Kidney (tissue), 14 donors: ENCODE measurements around the gene XCL1. TPM values are rescaled to one million over a fixed set of nuclear protein-coding genes. Genes with fewer than 3 reads are reported as not detected.
A peak's percentile ranks its signal among the peaks of the same experiment; 100 is the strongest.

Source experiments
- DNase-seq, 5 donors: peaks; one replicate each; pipeline ENCODE4 v3.0.0-alpha.2; 2013 to 2020
- FAIRE-seq: peaks from 2 replicates; lab custom pipeline; 2012; peaks lifted over from hg19 to GRCh38; lab: Jason Lieb, UNC
- H3K27ac ChIP-seq, 2 donors: one replicate each; pipeline ENCODE4 v1.7.0; 2013; ENCODE audit warnings: low read depth in 2 of 2, low read length in 2 of 2, inconsistent platforms in 1 of 2
- H3K27me3 ChIP-seq: one replicate; pipeline ENCODE4 v1.7.1; 2013; ENCODE audit warnings: low read length, inconsistent platforms; ENCODE audit not compliant: control insufficient read depth, insufficient read depth
- H3K36me3 ChIP-seq, 3 donors: one replicate each; pipeline versions ENCODE4 v1.7.0 to v1.7.1; 2013; ENCODE audit warnings: low read length in 3 of 3, control low read depth in 1 of 3, inconsistent platforms in 1 of 3; ENCODE audit not compliant: insufficient read depth in 3 of 3, control insufficient read depth in 2 of 3
- H3K4me1 ChIP-seq, 3 donors: one replicate each; pipeline versions ENCODE4 v1.7.0 to v1.7.1; 2013; ENCODE audit warnings: low read length in 3 of 3, inconsistent platforms in 1 of 3, low read depth in 1 of 3; ENCODE audit not compliant: control insufficient read depth in 2 of 3, insufficient read depth in 2 of 3
- H3K4me3 ChIP-seq, 3 donors: one replicate each; pipeline versions ENCODE4 v1.7.0 to v1.8.1; 2013; ENCODE audit warnings: low read length in 3 of 3, control low read depth in 1 of 3, inconsistent platforms in 1 of 3
- H3K9ac ChIP-seq, 3 donors: one replicate each; pipeline versions ENCODE4 v1.7.0 to v1.7.1; 2013; ENCODE audit warnings: low read length in 3 of 3, control low read depth in 1 of 3, inconsistent platforms in 1 of 3
- H3K9me3 ChIP-seq, 3 donors: one replicate each; pipeline versions ENCODE4 v1.7.0 to v1.7.1; 2013; ENCODE audit warnings: low read length in 3 of 3, control low read depth in 1 of 3, inconsistent platforms in 1 of 3; ENCODE audit not compliant: control insufficient read depth in 2 of 3, insufficient read depth in 1 of 3
- CTCF ChIP-seq: IDR thresholded peaks from 3 replicates; pipeline ENCODE4 v1.5.1; 2012; ENCODE audit warnings: mild to moderate bottlenecking, moderate library complexity, borderline replicate concordance; ENCODE audit not compliant: insufficient read depth; ENCODE audit errors: extremely low read depth
- intact Hi-C: fragments of 100-400 bp; cut with DNase I; formaldehyde crosslinking; loops from one replicate; pipeline ENCODE4 v1.11.1; 2022
- polyA plus RNA-seq: library from polyadenylated mRNA; stranded (reverse); fragments of 350-450 nt; fragmentation: Illumina TruSeq; extraction: RNeasy Lipid Tissue Mini Kit (QIAGEN cat#74804); gene quantifications from one replicate; pipeline ENCODE4 v1.2.3, GENCODE V29; 2014; ENCODE audit warnings: low read depth, low replicate concordance; ENCODE audit not compliant: insufficient read depth
- total RNA-seq: library from RNA; stranded (reverse); fragmentation: NEBNext Ultra II Directional; extraction: Animal tissue kit (Norgen Biotek cat#: 25700); gene quantifications from one replicate; pipeline ENCODE4 v1.2.1, GENCODE V29; 2021
- donor health status: control.
- donor health status: control.
- donor health status: control.
- donor health status: control.
- donor health status: control.
- donor health status: DM: yes; HTN: yes; CAD: no.
- donor health status: Normal renal cell carcinoma (clear cell type).

Gene XCL1
- total and polyA plus RNA-seq, 2 donors from 2014 or later, result not detected

- Histone ChIP-seq H3K36me3 (no peaks in the 10 kb centered on the region), H3K4me3 (no peak overlapping the region), H3K9me3 (no peaks in the 10 kb centered on the region), H3K9ac (no peak overlapping the region), H3K27ac (no peak overlapping the region), H3K4me1 (peaks cover 0 to 22% (median 7%) of the 10 kb centered on the region in 3 donors), H3K27me3 (no peaks in the 10 kb centered on the region)
- no peak for TF ChIP-seq CTCF
- intact Hi-C loops, result loop anchor here (5.0 kb wide), 1 partner anchor 744 kb away; no protein-coding TSS in a partner anchor
- DNase-seq (no peak), FAIRE-seq (no peak)
These were observed 31.5 kb downstream of the XCL1 start for GRCh38 chr1:168607872-168608428.

- FAIRE-seq (no peak), DNase-seq (peak; percentile 79 to 91 (median 85))
- Histone ChIP-seq H3K9me3 (no peaks in the 10 kb centered on the region), H3K36me3 (no peaks in the 10 kb centered on the region), H3K4me1 (peaks cover 0 to 24% (median 14%) of the 10 kb centered on the region in 3 donors), H3K9ac (peak overlapping the region in 1 of 3 donors; percentile 37), H3K27me3 (no peaks in the 10 kb centered on the region), H3K27ac (peak overlapping the region; percentile 44 to 51), H3K4me3 (peak overlapping the region in 1 of 3 donors; percentile 38)
- intact Hi-C loops, result loop anchor here (5.0 kb wide), 1 partner anchor 743 kb away; no protein-coding TSS in a partner anchor
- no peak for TF ChIP-seq CTCF
These were observed 32.7 kb downstream of the XCL1 start for GRCh38 chr1:168608796-168609715.

- no peak for FAIRE-seq
- peaks cover 0 to 26% (median 18%) of the 10 kb centered on the region in 3 donors for H3K4me1 ChIP-seq
- no peak overlapping the region for H3K9ac ChIP-seq
- intact Hi-C loops, result loop anchor here (5.0 kb wide), 1 partner anchor 742 kb away; no protein-coding TSS in a partner anchor
- no peaks in the 10 kb centered on the region for H3K36me3 ChIP-seq
- no peak for TF ChIP-seq CTCF
- peak overlapping the region; percentile 44 to 51 for H3K27ac ChIP-seq
- peak overlapping the region in 1 of 3 donors; percentile 38 for H3K4me3 ChIP-seq
- no peaks in the 10 kb centered on the region for H3K27me3 ChIP-seq
- peak in 1 of 5 donors; percentile 21 for DNase-seq
- no peaks in the 10 kb centered on the region for H3K9me3 ChIP-seq
These were observed 33.5 kb downstream of the XCL1 start for GRCh38 chr1:168609741-168610510.
